Neural cell (in vitro differentiated cells): ENCODE data around the gene CACNA1I. TPM values are rescaled to one million over a fixed set of nuclear protein-coding genes. Genes with fewer than 3 reads are reported as not detected.

Experiments used
- H2AFZ ChIP-seq: fragments of 200-600, 300-800 bp; sonication (generic), shearing (Covaris generic); 2 replicates; pipeline ENCODE4 v1.6.0; 2014; ENCODE audit warnings: low read depth, mild to moderate bottlenecking, antibody characterized with exemption, low read length, moderate library complexity
- H3F3A ChIP-seq: fragments of 200-600 bp; shearing (Covaris generic); 2 replicates; pipeline ENCODE4 v1.6.1; 2016; ENCODE audit warnings: mild to moderate bottlenecking, moderate library complexity, mixed read lengths, antibody characterized with exemption, low read length; ENCODE audit not compliant: insufficient read depth, poor library complexity, severe bottlenecking
- H3K27ac ChIP-seq: fragments of 200-600, 300-800 bp; sonication (generic), shearing (Covaris generic); 2 replicates; pipeline ENCODE4 v1.5.1; 2014; ENCODE audit warnings: mild to moderate bottlenecking, low read length, moderate library complexity
- H3K27me3 ChIP-seq: fragments of 300-800, 200-600 bp; sonication (generic), shearing (Covaris generic); 2 replicates; pipeline ENCODE4 v1.6.0; 2014; ENCODE audit warnings: mild to moderate bottlenecking, low read depth, low read length, moderate library complexity; ENCODE audit not compliant: insufficient read depth
- H3K36me3 ChIP-seq: fragments of 300-800, 200-600 bp; sonication (generic), shearing (Covaris generic); 2 replicates; pipeline ENCODE4 v1.5.1; 2014; ENCODE audit warnings: mild to moderate bottlenecking, antibody characterized with exemption, low read length, moderate library complexity; ENCODE audit not compliant: insufficient read depth
- H3K4me2 ChIP-seq: fragments of 300-800, 200-600 bp; sonication (generic), shearing (Covaris generic); 2 replicates; pipeline ENCODE4 v1.6.0; 2014; ENCODE audit warnings: mild to moderate bottlenecking, low read length
- H3K4me3 ChIP-seq: fragments of 300-800, 200-600 bp; sonication (generic), shearing (Covaris generic); 2 replicates; pipeline ENCODE4 v1.5.1; 2014; ENCODE audit warnings: mild to moderate bottlenecking, low read length, moderate library complexity
- H3K79me2 ChIP-seq: fragments of 200-600 bp; shearing (Covaris generic); replicated peaks from 2 replicates; pipeline ENCODE4 v1.6.0; 2014; ENCODE audit warnings: mild to moderate bottlenecking, low read length, moderate library complexity; ENCODE audit not compliant: insufficient read depth
- H3K9ac ChIP-seq: fragments of 300-800, 200-600 bp; sonication (generic), shearing (Covaris generic); 2 replicates; pipeline ENCODE4 v1.6.1; 2016; ENCODE audit warnings: mild to moderate bottlenecking, low read length, mixed read lengths
- H3K9me2 ChIP-seq: fragments of 200-600 bp; shearing (Covaris generic); 2 replicates; pipeline ENCODE4 v1.6.1; 2016; ENCODE audit warnings: mild to moderate bottlenecking, low read length, mixed read lengths; ENCODE audit not compliant: insufficient read depth
- H3K9me3 ChIP-seq: fragments of 200-600, 300-800 bp; sonication (generic), shearing (Covaris generic); 2 replicates; pipeline ENCODE4 v1.6.1; 2016; ENCODE audit warnings: mild to moderate bottlenecking, mixed run types, low read length, moderate library complexity, mixed read lengths
- H4K20me1 ChIP-seq: fragments of 200-600 bp; shearing (Covaris generic); 2 replicates; pipeline ENCODE4 v1.6.1; 2016; ENCODE audit warnings: mild to moderate bottlenecking, mixed run types; ENCODE audit not compliant: insufficient read depth
- EP300 ChIP-seq: fragments of 450-650 bp; conservative IDR thresholded peaks from 2 replicates; pipeline ENCODE4 v1.6.1; 2014; ENCODE audit warnings: antibody characterized with exemption, mild to moderate bottlenecking, moderate library complexity; ENCODE audit not compliant: poor library complexity, severe bottlenecking
- EZH2 ChIP-seq: fragments of 200-600, 300-800 bp; shearing (Covaris generic), sonication (generic); IDR thresholded peaks from 2 replicates; pipeline ENCODE4 v1.6.1; 2014; ENCODE audit warnings: antibody characterized with exemption, low read length, borderline replicate concordance, mild to moderate bottlenecking; ENCODE audit not compliant: insufficient read depth, poor library complexity, severe bottlenecking
- MXI1 ChIP-seq: fragments of 450-650 bp; conservative IDR thresholded peaks from 2 replicates; pipeline ENCODE4 v1.6.1; 2014; ENCODE audit warnings: antibody characterized with exemption, mild to moderate bottlenecking; ENCODE audit not compliant: poor library complexity, severe bottlenecking
- POLR2AphosphoS5 ChIP-seq: IDR thresholded peaks from 2 replicates; pipeline ENCODE4 v1.6.1; 2012
- RAD21 ChIP-seq: fragments of 450-650 bp; conservative IDR thresholded peaks from 2 replicates; pipeline ENCODE4 v1.6.1; 2014; ENCODE audit warnings: antibody characterized with exemption, mild to moderate bottlenecking, moderate library complexity
- SMC3 ChIP-seq: fragments of 450-650 bp; conservative IDR thresholded peaks from 2 replicates; pipeline ENCODE4 v1.6.1; 2014; ENCODE audit warnings: antibody characterized with exemption, mild to moderate bottlenecking, moderate library complexity; ENCODE audit not compliant: poor library complexity
- TAF1 ChIP-seq: IDR thresholded peaks from 2 replicates; pipeline ENCODE4 v1.6.1; 2012; ENCODE audit warnings: low read depth
- polyA plus RNA-seq: library from polyadenylated mRNA; depleted of rRNA; stranded (reverse); fragments of >200 nt; gene quantifications from 2 replicates; pipeline ENCODE4 v1.2.3, GENCODE V29; 2014
- TF ChIP-seq, protein P1 (sequence below): fragments of 450-650 bp; IDR thresholded peaks from 2 replicates; pipeline ENCODE4 v1.5.1; 2014; ENCODE audit warnings: antibody characterized with exemption, mild to moderate bottlenecking, moderate library complexity; ENCODE audit not compliant: poor library complexity, severe bottlenecking
- TF ChIP-seq, protein P2 (sequence below): IDR thresholded peaks from 2 replicates; pipeline ENCODE4 v1.6.1; 2012; ENCODE audit warnings: borderline replicate concordance

The CACNA1I gene
- polyA plus RNA-seq, 1 donor from 2014 or later, result 1.9 TPM

DNA sequence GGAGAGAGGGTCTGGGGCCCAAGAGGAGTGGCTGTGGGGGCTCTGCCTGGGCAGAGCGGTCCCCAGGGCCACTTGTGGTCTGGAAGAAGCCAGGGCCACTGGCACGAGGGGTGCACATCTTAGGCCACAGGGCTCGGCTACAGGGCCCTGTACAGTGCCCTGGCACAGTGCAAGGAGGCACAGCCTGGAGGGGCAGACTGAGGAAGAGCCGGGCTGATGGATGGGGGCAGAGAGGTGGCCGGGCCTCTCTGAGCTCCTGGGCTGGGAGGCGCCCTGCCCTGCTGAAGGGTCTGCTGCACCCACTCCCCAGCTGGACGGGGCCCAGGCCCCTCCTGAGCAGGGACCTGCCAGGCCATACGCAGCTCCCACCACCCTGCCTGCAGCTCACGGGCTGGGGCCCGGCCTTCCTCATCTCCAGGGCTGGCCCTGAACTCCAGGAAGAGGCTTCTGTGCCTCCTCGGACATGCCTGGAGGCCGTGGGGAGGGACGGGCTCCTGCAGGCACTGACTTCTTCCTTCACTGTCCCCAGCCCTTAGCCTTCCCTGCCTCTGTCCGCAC lies 123.5 kb downstream of the CACNA1I start:
- H3K9me2 ChIP-seq, result no peaks in the 10 kb centered on the region
- H3K9ac ChIP-seq, result no peak overlapping the region
- H3K27me3 ChIP-seq, result no peaks in the 10 kb centered on the region
- H3K79me2 ChIP-seq, result no peaks in the 10 kb centered on the region
- no peaks in the 10 kb centered on the region for H3K36me3 ChIP-seq
- no peak overlapping the region for H3K4me2 ChIP-seq
- no peak overlapping the region for H2AFZ ChIP-seq
- TF ChIP-seq RAD21 (no peak), EP300 (no peak), MXI1 (no peak), SMC3 (no peak), TAF1 (no peak), EZH2 (no peak), POLR2AphosphoS5 (no peak)
- TF ChIP-seq, protein P1, sequence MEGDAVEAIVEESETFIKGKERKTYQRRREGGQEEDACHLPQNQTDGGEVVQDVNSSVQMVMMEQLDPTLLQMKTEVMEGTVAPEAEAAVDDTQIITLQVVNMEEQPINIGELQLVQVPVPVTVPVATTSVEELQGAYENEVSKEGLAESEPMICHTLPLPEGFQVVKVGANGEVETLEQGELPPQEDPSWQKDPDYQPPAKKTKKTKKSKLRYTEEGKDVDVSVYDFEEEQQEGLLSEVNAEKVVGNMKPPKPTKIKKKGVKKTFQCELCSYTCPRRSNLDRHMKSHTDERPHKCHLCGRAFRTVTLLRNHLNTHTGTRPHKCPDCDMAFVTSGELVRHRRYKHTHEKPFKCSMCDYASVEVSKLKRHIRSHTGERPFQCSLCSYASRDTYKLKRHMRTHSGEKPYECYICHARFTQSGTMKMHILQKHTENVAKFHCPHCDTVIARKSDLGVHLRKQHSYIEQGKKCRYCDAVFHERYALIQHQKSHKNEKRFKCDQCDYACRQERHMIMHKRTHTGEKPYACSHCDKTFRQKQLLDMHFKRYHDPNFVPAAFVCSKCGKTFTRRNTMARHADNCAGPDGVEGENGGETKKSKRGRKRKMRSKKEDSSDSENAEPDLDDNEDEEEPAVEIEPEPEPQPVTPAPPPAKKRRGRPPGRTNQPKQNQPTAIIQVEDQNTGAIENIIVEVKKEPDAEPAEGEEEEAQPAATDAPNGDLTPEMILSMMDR, result no peak
- TF ChIP-seq, protein P2, sequence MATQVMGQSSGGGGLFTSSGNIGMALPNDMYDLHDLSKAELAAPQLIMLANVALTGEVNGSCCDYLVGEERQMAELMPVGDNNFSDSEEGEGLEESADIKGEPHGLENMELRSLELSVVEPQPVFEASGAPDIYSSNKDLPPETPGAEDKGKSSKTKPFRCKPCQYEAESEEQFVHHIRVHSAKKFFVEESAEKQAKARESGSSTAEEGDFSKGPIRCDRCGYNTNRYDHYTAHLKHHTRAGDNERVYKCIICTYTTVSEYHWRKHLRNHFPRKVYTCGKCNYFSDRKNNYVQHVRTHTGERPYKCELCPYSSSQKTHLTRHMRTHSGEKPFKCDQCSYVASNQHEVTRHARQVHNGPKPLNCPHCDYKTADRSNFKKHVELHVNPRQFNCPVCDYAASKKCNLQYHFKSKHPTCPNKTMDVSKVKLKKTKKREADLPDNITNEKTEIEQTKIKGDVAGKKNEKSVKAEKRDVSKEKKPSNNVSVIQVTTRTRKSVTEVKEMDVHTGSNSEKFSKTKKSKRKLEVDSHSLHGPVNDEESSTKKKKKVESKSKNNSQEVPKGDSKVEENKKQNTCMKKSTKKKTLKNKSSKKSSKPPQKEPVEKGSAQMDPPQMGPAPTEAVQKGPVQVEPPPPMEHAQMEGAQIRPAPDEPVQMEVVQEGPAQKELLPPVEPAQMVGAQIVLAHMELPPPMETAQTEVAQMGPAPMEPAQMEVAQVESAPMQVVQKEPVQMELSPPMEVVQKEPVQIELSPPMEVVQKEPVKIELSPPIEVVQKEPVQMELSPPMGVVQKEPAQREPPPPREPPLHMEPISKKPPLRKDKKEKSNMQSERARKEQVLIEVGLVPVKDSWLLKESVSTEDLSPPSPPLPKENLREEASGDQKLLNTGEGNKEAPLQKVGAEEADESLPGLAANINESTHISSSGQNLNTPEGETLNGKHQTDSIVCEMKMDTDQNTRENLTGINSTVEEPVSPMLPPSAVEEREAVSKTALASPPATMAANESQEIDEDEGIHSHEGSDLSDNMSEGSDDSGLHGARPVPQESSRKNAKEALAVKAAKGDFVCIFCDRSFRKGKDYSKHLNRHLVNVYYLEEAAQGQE, result no peak
- H3K4me3 ChIP-seq, result no peak overlapping the region
- no peaks in the 10 kb centered on the region for H4K20me1 ChIP-seq
- H3K9me3 ChIP-seq, result no peaks in the 10 kb centered on the region
- no peak overlapping the region for H3K27ac ChIP-seq
- H3F3A ChIP-seq, result no peaks in the 10 kb centered on the region

DNA sequence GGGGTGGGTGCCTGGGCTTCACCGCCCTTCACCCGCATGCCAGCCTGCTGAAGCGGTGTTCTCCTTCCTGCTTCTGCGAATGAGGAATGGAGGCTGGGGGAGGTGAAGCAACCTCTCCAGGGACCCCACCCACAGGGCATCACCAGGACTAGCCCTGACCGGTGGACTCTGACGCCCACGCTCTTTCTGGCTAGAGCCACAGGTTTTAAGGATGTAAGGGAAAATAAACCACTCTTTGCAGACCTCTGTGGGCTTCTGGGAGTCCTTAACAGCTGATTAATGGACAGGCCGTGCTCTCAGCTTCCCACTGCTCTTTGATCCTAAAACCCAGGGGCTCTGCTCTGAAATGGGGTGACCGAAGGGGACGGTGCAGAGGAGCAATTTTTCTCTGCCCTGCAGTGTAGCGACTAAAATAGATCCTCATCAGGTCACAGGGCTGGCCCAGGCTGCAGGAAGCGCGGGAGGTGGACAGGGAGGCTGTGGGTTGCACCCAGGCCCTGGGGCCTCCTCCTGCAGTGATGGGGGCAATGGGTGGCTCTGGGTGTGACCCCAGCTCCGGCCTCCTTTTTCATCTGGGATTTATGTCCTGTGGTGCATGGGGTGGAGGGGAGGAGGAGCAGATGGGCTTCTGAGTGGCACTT lies 127.4 kb downstream of the CACNA1I start:
- no peak overlapping the region for H3K9ac ChIP-seq
- no peaks in the 10 kb centered on the region for H3F3A ChIP-seq
- no peaks in the 10 kb centered on the region for H3K9me3 ChIP-seq
- H3K36me3 ChIP-seq, result no peaks in the 10 kb centered on the region
- no peak overlapping the region for H2AFZ ChIP-seq
- no peaks in the 10 kb centered on the region for H4K20me1 ChIP-seq
- no peak for TF ChIP-seq RAD21
- TF ChIP-seq, protein P1, result no peak
- TF ChIP-seq EZH2, result no peak
- TF ChIP-seq TAF1, result no peak
- TF ChIP-seq MXI1, result no peak
- no peak for TF ChIP-seq POLR2AphosphoS5
- no peak for TF ChIP-seq EP300
- no peak for TF ChIP-seq SMC3
- TF ChIP-seq, protein P2, result no peak
- no peak overlapping the region for H3K4me2 ChIP-seq
- no peak overlapping the region for H3K27ac ChIP-seq
- H3K79me2 ChIP-seq, result no peaks in the 10 kb centered on the region
- no peak overlapping the region for H3K4me3 ChIP-seq
- H3K27me3 ChIP-seq, result no peaks in the 10 kb centered on the region
- H3K9me2 ChIP-seq, result no peaks in the 10 kb centered on the region
